Stimulated activated CD4-positive, alpha-beta T cell treated with anti-CD3 and anti-CD28 coated beads, Interleukin-1b, Interleukin-23, amount 100 ng/mL, for 24 hours (primary cell): ENCODE data around the gene SMIM23.

Experiments used
- DNase-seq, 4 experiments: peaks; one replicate each; pipeline ENCODE4 v3.0.0-alpha.2; 2020; ENCODE audit warnings: low read depth in 4 of 4, low spot score in 1 of 4

SMIM23 gene

DNA sequence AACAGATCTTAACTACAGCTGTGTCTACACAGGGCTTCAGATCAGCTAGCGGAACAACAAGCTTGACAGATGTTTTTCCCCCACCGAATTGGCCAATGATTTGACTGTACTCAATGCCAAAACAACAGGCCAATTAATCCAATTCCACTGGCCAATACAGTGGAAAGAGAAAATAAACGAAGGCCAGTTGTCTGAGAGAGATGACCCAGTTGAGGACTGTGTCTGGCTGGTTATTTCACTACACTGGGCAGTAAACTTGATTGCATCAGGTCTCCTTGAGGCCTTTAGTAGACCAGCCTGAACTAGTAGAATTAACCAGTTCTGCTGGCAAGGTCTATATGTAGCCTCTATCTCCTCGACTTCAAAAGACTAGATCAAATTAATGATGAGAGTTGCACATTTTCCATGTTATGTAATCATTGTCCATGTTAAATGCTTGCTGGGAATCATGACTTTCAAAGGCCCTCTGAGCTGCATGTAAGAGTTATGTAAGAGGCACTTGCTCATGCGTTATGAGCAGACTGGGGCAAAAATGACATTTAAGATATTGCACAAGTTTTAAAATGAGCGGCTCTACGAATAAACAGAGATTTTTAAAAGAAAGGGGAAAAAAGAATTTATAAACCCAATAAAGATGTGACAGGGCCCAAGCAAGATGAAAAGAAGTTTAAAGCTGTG lies 28.3 kb downstream of the SMIM23 start:
- no peak for DNase-seq

DNA sequence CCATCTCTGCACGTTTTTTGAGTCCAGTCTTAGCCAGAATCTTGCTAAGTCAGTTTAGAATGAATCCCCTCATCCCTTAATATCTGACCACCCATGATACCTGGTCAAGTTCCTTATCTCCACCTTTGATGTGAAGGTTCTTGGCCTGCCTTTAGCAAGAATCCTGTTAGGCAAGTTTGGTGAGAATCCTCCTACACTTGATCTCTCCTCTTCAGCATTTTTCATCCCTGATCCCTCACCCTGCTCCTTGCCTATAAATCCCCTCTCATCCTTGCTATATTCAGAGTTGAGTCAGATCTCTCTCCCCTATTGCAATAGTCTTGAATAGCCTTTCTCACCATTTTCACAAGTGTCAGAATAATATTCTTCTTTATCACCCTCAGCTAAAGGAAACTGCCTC lies 31.0 kb downstream of the SMIM23 start:
- DNase-seq: no peak

GRCh38 chr5:171820561-171820960 lies 34.9 kb downstream of the SMIM23 start:
- no peak for DNase-seq

DNA sequence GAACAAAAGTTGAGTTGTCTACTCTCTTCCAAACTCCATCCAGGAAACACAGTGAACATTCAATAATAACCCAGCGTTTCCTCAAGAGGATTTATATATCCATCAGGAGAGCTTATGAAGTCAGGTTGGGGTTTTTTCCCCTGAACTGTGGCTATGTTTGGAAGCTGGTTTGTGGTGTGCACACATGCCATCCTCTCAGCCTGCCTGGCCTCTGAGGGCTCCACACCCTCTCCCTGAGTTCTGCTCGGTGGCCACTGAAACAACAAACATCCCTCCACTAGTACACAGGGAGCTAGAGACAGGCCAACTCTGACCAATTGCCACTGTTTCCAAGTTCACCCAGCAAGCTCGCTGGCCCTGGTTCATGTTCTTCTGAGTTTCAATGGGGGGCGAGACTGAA lies 35.7 kb downstream of the SMIM23 start:
- DNase-seq: no peak

DNA sequence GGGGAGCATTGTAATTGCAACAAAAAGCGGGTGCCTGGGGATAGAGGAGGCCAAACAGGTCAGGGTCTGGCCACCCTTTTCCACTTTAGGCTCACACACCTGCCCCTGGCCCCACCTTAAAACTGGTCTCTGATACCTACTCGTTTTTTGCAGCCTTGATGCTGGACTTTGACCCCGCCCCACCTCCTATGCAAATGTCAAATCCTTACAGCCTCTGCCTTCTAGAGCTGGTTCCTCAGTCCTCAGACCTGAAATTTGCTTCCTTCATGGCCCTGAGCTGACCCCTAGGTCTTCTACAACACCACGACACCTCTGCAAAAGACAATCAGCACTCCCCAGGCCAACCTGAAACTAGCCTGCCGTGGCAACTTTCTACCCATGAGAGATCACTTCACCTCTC lies 37.7 kb downstream of the SMIM23 start:
- DNase-seq: no peak

- DNase-seq: no peak
Measured at GRCh38 chr5:171825051-171825450, 39.4 kb downstream of the SMIM23 start.

DNA sequence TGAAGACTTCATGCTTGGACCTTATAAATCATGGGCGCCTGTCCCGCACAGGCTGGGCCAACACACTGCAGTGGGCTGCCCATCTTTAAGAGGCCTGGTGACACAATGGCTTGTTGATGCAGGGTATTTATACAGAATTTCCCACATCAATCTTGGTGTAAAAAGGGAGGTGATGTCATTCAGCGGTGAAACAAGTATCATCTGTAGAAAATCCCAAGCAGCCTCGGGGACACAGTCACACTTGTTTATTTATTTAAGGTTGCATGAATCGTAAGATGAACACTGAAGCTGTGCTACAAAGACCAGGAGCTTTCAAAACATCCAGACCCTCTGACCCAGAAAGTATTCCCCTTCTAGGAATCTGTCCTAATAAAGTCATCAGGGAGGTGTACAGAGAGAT lies 40.5 kb downstream of the SMIM23 start:
- no peak for DNase-seq

DNA sequence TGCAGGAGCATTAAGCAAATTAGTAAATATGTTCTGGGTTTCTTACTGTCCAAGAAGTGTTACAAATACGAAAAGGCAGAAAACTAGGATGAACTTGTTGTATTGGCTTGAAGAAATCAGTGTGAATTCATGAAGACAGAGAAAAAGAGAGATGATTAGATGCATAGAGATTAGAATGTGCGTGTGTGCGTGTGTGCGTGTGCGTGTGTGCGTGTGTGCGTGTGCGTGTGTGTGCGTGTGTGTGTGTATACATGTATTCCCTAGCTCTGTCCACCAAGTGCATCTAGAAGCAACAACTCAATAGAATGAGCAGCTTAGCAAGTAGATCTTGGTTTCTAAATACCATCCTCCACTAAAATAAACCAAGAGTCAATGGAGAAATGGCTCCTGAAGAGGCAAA lies 41.5 kb downstream of the SMIM23 start:
- no peak for DNase-seq

- no peak for DNase-seq
Measured at GRCh38 chr5:171830686-171831085, 45.1 kb downstream of the SMIM23 start.

DNA sequence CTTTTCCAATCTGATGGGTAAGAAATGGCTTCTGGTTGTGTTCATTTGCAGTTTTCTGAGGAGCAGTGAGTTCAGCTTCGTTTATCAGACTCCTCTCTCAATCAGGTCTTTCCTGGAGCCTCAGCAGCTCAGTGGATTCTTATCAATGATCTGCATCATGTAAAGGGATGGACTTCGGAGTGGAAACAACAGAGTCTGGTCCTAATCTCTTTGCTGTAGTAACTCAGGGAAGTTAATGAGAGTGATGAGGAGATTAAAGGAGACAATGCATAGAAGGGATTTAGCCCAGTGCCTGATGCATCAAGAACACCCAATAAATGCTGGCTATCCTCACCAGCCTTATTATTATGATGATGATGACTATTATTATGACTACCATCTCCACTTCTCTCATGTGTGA lies 47.2 kb downstream of the SMIM23 start:
- no peak for DNase-seq

DNA sequence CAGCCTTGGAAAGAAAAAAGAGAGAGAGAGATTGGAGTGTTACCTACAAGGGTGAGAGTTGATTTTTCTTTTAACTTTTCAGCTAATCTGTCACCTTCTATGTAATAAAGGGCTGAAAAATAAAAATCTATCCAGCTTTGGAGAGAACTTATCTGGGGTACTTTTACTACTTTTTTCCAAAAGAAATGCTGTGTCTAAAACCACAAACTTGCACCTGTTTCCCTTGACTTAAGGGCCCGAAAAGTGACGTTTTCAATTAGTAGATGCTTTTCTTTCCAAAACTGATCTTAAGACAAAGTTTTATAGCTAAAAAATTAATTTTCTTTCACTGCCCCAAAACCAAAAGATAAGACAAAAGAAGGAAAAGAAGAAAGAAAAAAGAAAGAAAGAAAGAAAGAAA lies 48.8 kb downstream of the SMIM23 start:
- no peak for DNase-seq

GRCh38 chr5:171835066-171835465 lies 49.4 kb downstream of the SMIM23 start:
- DNase-seq: no peak

- no peak for DNase-seq
Measured at GRCh38 chr5:171837522-171837921, 51.9 kb downstream of the SMIM23 start.

- DNase-seq: no peak
Measured at GRCh38 chr5:171838066-171838465, 52.4 kb downstream of the SMIM23 start.

GRCh38 chr5:171839112-171839511 lies 53.5 kb downstream of the SMIM23 start:
- DNase-seq: no peak

DNA sequence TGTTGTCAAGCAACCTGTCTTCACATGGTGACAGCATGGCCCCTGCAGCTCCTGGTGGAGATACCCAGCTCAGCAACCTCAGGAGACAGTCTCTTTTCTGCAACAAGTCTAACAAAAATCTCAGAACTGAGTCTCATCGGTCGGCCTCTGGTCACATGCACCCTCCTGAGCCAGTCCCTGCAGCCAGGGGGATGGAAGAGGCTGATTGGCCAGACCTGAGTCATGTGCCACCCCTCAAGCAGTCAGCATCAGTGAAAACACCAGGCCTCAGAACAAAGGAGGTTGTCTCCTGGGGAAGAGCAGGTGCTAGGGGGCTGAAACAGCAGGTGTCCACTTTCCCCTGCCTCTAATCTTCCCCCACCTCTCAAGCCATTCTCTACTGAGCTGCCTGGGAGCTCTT lies 54.4 kb downstream of the SMIM23 start:
- no peak for DNase-seq
